ENCODE data around the gene SULT6B1.

The SULT6B1 gene

GRCh38 chr2:37173741-37174140 is 14.7 kb downstream of the SULT6B1 start:
- DNase-seq: no peak
- Histone ChIP-seq H3K36me3 (no peaks in the 10 kb centered on the region), H3K4me1 (no peaks in the 10 kb centered on the region), H3K9me3 (no peaks in the 10 kb centered on the region), H3K27me3 (no peaks in the 10 kb centered on the region), H3K4me3 (ENCODE audit: low read depth, low read length) (no peak overlapping the region)
- TF ChIP-seq, protein P1, sequence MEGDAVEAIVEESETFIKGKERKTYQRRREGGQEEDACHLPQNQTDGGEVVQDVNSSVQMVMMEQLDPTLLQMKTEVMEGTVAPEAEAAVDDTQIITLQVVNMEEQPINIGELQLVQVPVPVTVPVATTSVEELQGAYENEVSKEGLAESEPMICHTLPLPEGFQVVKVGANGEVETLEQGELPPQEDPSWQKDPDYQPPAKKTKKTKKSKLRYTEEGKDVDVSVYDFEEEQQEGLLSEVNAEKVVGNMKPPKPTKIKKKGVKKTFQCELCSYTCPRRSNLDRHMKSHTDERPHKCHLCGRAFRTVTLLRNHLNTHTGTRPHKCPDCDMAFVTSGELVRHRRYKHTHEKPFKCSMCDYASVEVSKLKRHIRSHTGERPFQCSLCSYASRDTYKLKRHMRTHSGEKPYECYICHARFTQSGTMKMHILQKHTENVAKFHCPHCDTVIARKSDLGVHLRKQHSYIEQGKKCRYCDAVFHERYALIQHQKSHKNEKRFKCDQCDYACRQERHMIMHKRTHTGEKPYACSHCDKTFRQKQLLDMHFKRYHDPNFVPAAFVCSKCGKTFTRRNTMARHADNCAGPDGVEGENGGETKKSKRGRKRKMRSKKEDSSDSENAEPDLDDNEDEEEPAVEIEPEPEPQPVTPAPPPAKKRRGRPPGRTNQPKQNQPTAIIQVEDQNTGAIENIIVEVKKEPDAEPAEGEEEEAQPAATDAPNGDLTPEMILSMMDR (IDR thresholded peaks at IDR 0.05; ENCODE audit: low read depth, low read length): no peak

GRCh38 chr2:37171624-37171950 is 16.9 kb downstream of the SULT6B1 start:
- Histone ChIP-seq H3K9me3 (no peaks in the 10 kb centered on the region), H3K4me1 (no peaks in the 10 kb centered on the region), H3K27me3 (no peaks in the 10 kb centered on the region), H3K36me3 (no peaks in the 10 kb centered on the region), H3K4me3 (ENCODE audit: low read depth, low read length) (no peak overlapping the region)
- no peak for DNase-seq
- TF ChIP-seq, protein P1 (IDR thresholded peaks at IDR 0.05; ENCODE audit: low read depth, low read length): no peak

DNA sequence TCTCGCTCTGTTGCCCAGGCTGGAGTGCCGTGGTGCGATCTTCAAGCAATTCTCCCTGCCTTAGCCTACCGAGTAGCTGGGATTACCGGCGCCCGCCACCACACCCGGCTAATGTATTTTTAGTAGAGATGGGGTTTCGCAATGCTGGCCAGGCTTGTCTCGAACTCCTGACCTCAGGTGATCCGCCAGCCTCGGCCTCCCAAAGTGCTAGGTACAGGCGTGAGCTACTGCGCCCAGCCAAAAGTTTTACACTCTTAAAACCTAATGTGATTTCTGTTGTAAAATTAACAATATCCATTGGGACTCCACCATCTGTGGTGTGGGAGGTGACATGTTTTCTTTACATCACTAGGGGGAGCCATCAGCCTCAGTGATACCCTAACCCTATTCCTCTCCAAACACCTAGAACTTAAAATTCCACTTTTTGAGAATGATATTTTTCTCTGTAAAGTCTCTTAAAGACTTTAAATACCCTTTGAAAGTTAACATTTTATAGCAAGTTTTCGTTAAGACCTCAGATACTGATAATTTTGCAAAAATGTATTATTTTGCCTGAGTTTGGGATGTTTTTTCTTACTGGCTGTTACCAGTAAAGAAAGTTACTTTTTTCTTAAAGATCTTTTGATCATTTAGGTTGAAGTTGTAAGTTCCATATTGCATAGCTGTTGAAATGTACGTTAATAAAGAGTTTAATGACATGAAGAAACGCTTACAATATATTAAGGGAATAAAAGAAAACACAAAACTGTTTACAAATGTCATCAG is 20.1 kb downstream of the SULT6B1 start:
- H3K4me3 ChIP-seq (ENCODE audit: low read depth, low read length): no peak overlapping the region
- H3K4me1 ChIP-seq: no peaks in the 10 kb centered on the region
- peak; percentile 34 for DNase-seq
- no peaks in the 10 kb centered on the region for H3K27me3 ChIP-seq
- no peaks in the 10 kb centered on the region for H3K36me3 ChIP-seq
- H3K9me3 ChIP-seq: no peaks in the 10 kb centered on the region
- TF ChIP-seq, protein P1 (IDR thresholded peaks at IDR 0.05; ENCODE audit: low read depth, low read length): peak; percentile 90

GRCh38 chr2:37167636-37168180 is 20.8 kb downstream of the SULT6B1 start:
- TF ChIP-seq, protein P1 (IDR thresholded peaks at IDR 0.05; ENCODE audit: low read depth, low read length): no peak
- no peaks in the 10 kb centered on the region for H3K36me3 ChIP-seq
- no peaks in the 10 kb centered on the region for H3K9me3 ChIP-seq
- no peak overlapping the region for H3K4me3 ChIP-seq (ENCODE audit: low read depth, low read length)
- DNase-seq: no peak
- no peaks in the 10 kb centered on the region for H3K27me3 ChIP-seq
- no peaks in the 10 kb centered on the region for H3K4me1 ChIP-seq

- Histone ChIP-seq H3K36me3 (no peaks in the 10 kb centered on the region), H3K4me1 (no peaks in the 10 kb centered on the region)
Observed at GRCh38 chr2:37164757-37165156, 23.7 kb downstream of the SULT6B1 start.

More at GRCh38 chr2:37164757-37165156, 23.7 kb downstream of the SULT6B1 start:
- no peak for DNase-seq
- Histone ChIP-seq H3K4me3 (ENCODE audit: low read depth, low read length) (no peak overlapping the region), H3K27me3 (no peaks in the 10 kb centered on the region), H3K9me3 (no peaks in the 10 kb centered on the region)
- TF ChIP-seq, protein P1 (IDR thresholded peaks at IDR 0.05; ENCODE audit: low read depth, low read length): no peak
